ENCODE data around the gene SASH1.

SASH1 gene

DNA sequence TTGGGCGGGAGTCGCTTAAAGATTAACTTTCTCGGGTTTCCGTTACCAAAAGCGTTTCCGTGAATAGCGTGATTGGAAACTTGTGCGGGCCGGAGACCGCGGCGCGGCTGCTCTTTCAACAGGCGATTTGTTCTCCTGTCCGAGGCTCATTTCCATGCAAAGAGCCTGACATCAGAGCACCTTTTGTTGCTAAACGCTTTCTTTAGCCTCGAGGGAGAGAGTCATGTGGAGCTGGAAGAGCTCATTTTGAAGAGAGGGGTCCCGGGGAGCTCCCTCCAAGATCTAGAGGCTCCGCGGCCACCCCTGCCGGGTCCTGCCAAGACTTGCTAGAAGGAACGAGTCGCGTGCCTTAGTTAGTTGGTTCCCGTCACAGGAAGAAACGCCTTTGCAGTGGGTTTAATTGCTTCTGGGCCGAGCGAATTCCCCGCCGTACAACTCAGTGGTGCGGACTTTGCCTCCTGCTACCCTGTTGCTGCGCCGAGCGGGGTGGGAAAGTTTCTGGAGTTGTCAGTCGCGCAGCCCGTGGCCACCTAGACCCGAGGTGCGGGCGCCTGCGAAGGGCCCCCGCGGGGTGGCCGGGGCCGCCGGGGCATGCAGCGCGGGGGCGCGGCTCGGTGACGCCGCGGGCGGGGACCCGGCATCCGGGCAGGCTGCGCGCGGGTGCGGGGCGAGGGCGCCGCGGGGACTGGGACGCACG lies at the start of gene SASH1:
TSS of gene SASH1 (plus strand) at position 489 of the 697 bp plus-strand sequence. CDS start 230 bp downstream, outside the sequence.
- DNase-seq: no peak

DNA sequence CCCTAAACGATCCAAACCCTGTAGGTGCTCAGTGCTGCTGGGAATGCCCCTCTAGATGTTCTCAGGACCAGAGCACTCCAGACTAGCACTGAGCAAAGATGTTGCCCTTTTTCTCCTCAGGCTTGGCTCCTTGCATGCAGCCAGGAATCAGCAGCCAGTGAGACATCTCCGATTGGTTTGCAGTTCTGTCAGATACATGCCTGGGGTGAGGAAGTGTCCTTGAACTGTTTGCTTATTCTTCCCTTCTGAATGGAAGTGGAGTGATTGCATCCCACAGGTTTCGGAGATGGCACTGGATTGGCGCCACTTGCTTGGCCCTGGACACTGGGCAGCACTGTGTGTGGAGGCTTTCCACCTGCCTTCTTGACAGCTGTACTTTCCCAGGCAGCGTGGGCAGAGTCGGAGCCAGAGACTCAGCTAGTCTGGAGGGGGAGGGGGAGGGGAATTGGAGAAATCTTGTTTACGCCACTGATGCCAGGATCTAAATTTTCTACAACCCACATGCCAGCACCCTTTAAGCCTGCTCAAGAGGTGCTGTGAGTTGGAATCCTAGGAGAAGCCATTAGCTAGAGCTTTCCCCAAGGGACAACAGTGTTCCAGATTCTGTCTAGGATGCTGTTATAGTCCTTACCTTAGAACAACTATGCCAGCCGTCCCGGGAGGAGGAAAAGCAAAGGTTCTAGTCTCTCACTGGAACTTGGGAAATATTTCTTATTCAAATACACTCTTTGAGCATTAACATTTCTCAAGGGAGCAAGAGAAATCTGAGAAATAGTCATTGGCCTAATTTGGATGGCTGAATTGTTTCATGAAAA lies 49.2 kb upstream of the SASH1 start:
- no peak for DNase-seq

- no peak for DNase-seq
Measured at GRCh38 chr6:148294059-148294458, 48.6 kb upstream of the SASH1 start.

DNA sequence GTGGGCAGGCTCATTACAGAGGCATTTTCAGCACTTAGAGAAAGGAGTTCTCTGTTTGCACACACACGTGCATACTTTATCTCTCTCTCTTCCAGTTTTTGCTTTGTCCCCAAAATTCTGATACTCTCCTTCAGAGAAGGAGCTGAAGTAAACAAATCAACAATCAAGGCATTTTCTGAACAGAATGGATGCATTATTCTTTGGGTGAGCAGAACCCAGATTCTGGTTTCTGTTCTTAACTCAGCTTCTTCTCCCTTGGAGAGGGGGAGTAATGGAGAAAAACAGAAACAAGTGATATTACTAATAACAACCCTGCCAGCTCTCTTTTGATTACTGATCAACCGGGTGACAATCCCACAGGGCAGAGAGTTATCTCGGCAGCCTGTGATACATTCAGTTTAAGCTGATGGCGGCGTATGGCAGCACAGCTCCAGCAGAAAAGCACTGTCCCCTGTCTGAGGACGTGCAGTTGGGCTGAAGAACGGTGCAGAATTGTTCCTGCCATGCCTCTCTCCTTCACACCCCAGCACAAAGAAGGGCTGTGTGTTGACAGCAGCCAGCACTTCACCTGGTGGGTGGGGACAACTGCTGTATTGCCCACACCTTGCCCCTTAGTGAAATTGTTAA lies 47.3 kb upstream of the SASH1 start:
- no peak for DNase-seq

DNA sequence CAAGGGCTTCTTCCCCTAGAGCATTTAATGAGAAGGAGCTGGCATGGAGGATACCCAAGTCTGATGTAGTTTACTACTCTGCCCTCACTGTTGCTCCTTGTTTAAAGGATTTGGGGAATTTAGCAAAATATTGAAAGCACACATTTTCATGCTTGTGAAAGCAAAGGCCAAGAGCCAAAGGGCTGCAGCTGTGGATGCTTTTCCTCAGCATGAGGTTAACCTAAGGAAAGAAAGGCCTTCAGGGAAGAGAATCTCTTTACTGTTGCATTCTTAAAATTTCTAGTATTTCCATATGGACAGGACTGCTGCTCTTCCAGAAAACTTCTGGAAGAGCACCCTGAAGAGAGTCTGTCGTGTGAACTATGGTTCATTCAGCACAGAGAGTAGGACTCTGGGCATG lies 45.9 kb upstream of the SASH1 start:
- DNase-seq: no peak

DNA sequence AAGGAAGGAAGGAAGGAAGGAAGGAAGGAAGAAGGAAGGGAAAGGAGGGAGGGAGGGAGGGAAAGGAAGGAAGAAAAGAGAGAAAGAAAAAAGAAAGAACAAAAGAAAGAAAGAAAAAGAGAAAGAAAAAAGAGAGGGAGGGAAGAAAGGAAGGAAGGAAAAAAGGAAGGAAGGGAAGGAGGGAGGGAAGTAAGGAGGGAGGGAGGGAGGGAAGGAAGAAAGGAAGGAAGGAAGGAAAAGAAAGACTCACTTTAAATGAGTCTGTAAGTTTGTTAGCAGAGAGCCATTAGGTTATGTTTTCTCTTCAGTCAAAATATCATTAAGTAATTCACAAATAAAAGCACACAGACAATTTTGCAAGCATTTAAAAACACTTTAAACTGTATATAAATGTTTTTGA lies 44.0 kb upstream of the SASH1 start:
- DNase-seq: no peak

GRCh38 chr6:148303616-148304015 lies 39.0 kb upstream of the SASH1 start:
- no peak for DNase-seq

DNA sequence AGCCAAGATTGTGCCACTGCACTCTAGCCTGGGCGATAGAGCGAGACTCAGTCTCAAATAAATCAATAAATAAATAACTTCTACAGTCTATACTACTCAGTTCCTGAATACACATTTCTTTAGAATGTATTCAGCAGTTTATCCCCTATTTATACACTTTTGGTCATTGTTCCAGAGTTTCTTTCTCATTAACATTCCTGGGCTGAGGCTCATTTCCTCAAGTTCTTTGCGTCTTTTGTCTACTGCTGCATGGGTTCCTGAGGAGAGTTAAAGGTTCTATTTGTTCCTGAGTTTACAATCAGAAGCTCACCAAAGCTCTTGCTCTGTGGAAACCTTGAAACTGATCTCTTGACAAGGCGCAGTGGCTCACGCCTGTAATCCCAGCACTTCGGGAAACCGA lies 37.7 kb upstream of the SASH1 start:
- DNase-seq: no peak

DNA sequence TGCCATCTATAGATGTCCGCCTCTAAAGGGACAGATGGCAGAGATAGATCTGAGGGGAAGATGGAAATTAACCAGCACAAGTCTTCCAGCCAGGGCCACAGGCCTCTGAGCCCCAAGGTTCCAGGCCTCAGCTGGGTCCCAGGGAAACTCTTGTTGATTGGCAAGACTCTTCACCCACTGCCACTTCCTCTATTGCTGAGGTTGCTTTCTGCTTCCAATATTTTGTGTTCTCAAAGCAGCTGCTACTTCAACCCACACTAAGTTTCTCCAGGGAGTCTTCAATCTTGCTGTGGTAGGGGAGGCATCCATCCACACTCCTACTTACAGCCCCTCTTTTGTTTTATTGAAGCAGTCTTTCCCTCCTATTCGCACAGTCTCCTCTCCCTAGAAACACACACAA lies 36.4 kb upstream of the SASH1 start:
- no peak for DNase-seq

DNA sequence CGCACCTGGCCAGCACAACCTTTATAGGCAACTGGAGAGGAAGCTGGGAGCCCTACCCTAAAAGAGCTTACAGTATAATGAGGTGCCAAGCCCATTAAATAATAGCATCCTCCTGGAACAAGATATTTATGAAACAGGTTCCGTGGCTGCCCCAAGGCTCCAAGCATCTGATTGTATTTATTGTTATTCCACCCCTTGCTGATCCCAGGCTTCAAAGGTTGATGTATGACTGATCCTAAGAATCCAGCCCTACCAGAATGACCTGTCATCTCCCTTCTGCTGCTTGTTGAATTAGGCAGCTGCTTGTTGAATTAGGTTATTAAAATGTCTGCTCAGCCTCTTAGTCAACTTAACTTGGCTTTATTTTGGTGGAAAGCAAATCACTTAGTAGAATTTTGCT lies 35.2 kb upstream of the SASH1 start:
- DNase-seq: no peak

DNA sequence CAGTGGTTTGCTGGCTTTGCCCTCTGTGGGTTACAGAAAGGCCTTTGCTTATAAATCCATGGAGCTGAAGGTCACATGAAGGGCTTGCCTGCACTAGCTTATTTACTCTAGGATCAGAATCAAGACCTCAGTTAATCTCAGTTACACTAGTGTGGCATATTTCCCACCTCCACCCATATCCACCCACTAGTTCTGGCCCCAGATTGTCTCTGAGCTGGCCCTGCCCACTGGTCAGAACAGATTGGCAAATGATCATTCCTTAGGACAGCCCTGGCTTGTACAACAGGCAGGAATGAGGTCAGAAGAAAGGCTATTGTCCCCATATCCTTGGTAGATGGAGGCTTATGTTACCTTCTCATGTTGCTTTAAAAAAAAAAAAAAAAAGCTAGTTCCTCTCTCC lies 33.3 kb upstream of the SASH1 start:
- no peak for DNase-seq

DNA sequence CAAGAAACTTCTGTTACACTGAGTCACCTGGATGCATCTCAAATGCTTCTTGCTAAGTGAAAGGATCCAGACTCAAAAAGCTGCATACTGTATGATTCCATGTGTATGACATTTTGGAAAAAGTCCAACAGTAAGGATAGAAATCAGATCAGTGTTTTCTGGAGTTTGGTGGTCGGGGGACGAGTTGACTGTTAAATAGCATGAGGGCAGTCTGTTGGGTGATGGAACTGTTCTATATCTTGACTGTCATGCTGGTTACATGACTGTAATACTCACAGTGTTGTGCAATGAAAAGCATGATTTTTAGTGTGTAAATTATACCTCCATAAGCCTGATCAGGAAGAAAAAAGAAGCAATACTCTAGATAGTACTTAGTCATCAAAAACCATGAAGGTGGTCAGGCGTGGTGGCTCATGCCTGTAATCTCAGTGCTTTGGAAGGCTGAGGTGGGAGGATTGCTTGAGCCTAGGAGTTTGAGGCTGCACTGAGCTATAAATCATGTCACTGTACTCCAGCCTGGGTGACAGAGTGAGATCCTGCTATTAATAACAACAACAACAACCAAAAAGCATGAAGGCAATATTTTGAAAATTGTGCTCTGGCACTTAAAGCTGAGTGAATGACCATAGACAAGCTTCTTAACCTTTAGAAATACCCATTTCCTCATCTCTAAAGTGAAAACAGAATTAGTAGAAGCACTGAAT lies 30.5 kb upstream of the SASH1 start:
- no peak for DNase-seq

GRCh38 chr6:148313488-148313887 lies 29.1 kb upstream of the SASH1 start:
- no peak for DNase-seq

DNA sequence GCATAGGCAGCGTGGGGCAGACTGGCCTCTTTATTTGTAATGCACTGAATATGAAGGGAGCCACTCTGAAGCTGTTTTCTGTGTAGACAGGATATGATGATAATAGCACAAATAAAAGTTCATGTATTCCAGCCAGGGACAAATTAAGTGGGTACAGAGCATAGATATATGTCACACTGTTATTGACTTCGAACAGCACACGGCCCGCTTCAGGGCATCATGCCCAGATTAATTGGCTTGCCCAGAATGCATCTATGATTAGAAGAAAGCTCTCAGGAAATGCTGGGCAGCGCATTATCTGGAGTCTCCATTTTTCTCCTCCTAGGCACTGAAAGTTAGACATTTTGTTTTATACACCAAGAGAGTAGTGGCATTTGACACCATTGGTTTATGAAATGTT lies 26.3 kb upstream of the SASH1 start:
- DNase-seq: no peak

DNA sequence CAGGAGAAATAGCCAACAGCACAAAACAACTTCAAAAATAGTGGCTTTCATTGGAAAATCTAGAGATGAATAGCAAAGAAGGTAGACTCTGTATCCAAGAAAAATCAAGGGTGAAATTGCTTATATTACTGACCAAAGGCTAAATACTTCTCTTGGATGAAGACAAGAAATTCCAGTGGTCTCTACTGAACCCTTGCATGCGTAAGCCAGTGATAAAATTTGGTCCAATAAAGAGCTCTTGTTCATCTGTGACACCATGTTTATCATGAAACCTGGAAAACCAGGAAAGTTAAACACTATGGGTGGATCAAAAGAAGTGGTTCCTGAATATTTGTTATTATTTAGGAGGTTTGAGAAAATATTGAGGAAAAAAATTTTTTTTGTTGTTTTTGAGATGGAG lies 25.6 kb upstream of the SASH1 start:
- DNase-seq: no peak

DNA sequence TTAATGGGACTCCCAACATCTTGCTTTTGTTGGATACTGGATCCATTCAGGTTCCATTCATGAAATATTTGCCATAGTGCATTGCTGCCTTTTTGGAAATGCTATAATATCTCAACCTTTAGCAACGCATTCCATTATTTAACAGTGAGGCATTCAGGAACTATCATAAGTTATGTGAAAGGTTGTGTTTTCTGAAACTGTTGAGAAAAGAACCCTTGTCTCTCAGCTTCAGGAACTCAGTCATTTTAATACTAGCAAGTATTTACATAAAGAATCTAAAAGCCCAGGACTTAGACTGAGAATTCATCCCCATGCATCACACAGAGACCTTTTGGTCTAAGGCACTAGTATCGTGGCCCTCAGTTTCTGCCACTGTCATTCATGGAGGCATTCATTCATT lies 24.9 kb upstream of the SASH1 start:
- no peak for DNase-seq

DNA sequence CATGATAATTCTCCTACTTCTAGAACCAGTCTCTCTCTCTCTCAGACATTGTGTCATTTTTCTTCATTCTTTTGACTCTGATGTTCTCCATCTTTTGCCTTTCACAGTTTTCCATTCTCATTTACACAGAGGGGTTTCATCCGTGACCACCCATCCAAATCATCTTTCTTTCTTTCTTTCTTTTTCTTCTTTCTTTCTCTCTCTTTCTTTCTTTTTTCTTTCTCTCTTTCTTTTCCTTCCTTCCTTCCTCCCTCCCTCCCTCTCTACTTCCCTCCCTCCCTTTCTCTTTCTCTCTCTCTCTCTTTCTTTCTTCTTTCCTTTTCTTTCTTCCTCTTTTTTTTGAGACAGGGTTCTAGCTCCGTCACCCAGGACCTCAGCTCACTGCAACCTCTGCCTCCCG lies 19.9 kb upstream of the SASH1 start:
- no peak for DNase-seq

- DNase-seq: no peak
Measured at GRCh38 chr6:148323344-148323743, 19.3 kb upstream of the SASH1 start.

DNA sequence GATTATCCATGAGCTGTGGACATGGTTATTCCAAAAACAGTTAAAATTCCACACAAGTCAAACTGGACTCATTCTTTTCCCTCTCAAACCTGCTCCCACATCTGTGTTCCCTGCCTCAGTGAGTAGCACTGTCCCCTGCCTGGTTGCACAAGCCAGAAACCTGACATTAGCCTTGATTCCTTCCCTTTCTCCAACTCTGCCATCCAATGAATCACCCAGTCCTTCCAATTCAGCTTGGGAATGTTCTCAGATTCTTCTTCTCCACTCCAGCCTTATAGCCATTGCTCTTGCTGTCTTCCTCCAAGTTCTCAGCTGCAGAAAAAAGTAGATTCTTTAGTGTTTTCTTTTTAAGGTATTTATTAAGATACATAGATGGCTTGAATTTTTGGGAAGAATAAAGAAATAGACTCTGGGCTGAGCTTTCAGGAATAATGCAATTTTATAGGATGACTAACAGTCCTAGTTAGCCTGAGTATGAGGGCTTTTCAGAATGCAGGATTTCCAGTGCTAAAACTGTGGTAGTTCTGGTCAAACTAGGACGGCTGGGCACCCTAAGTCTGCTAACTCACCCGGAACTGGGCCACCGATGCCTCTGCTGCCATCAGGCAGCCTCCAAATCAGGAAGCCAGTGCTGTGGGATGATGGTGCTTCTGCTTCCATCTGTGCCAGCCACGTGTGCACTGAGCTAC lies 18.2 kb upstream of the SASH1 start:
- no peak for DNase-seq

DNA sequence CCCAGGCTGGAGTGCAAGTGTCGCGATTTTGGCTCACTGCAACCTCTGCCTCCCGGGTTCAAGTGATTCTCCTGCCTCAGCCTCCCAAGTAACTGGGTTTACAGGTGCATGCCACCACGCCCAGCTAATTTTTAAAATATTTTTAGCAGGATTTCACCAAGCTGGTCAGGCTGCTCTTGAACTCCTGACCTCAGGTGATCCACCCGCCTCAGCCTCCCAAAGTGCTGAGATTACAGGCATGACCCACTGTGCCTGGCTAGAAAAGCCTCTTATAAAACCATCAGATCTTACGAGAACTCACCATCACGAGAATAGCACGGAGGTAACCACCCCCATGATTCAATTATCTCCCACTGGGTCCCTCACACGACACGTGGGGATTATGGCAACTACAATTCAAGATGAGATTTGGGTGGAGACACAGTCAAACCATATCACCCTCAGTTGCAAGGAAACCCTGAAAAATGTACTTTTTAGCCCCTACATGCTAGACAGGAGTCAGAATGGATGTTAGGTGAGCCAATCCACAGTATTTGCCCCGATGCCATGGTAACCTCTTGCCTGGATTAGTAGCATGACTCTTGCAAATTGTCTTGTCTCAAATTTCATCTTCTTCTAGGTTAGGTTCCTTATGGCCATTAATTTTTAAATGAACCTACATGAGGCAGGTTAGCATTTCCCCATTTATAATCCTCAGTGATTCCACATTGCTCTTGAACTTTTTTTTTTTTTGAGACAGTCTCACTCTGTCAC lies 17.1 kb upstream of the SASH1 start:
- no peak for DNase-seq

DNA sequence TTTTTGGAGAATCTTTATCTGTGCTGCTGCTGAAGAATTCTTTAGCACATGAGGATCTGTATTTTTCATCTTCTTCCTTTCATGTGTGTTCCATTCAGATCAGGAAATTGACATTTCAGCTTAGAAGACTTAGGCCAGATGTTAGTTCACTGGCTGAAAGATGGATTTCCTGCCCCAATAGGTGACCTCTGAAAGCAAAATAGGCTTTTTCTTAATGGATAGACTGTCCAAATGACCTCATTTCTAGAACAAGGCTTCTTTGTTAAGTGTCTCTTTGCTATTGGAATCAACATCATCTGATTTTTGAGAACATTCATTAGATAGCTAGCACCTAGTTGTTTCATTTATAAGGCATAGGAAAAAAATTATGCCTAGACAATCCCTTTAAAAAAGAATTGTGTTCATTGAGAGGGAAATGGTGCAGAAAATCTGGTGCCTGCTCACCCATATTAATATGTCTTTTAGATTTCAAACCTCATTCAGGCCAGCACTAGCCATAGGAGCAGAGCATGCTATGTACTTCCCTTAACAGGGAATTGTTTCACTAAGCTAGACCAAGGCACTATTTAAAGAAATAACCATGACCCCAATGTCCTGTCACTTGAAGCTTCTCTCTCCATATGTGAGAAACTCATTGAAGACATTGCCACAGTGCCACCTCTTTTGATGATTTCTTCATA lies 13.6 kb upstream of the SASH1 start:
- no peak for DNase-seq

All from KG1 (cell line).